HEK293 (cell line): ENCODE measurements around the gene ATG2A.

Experiments
- CTCF ChIA-PET: fragments of 350-600 bp; formaldehyde crosslinking; extraction: SDS; loops from one replicate; lab custom pipeline; 2021; ENCODE audit warnings: antibody characterized with exemption; lab: Yijun Ruan, JAX
- POLR2A ChIA-PET: fragments of 300-600 bp; formaldehyde crosslinking; extraction: SDS; loops from one replicate; lab custom pipeline; 2020; ENCODE audit warnings: antibody characterized with exemption, inconsistent platforms; lab: Yijun Ruan, JAX
- H3K27ac ChIP-seq: fragments of 200-500 bp; sonication (Bioruptor generic); 2 replicates; pipeline ENCODE4 v1.5.1; 2014; ENCODE audit warnings: low read depth, low read length, control low read depth, inconsistent platforms; ENCODE audit errors: extremely low read depth
- H3K36me3 ChIP-seq, 2 experiments: fragments of 200-500 bp in 1 of 2; sonication (Bioruptor generic) in 1 of 2; 1 replicate in 1 of 2; 2 replicates in 1 of 2; pipeline ENCODE4 v1.5.1; 2014 to 2017; ENCODE audit warnings: inconsistent platforms in 2 of 2, low read length in 2 of 2; ENCODE audit not compliant: control insufficient read depth in 2 of 2, insufficient read depth in 1 of 2
- H3K4me1 ChIP-seq: fragments of 200-500 bp; sonication (Bioruptor generic); 2 replicates; pipeline ENCODE4 v1.5.1; 2014; ENCODE audit warnings: mild to moderate bottlenecking, low read length, inconsistent platforms; ENCODE audit not compliant: control insufficient read depth, insufficient read depth
- H3K4me3 ChIP-seq: 2 replicates; pipeline ENCODE4 v1.5.1; 2011; ENCODE audit warnings: low read depth, mild to moderate bottlenecking, control low read depth, low read length, moderate library complexity
- H3K9me3 ChIP-seq: fragments of 200-500 bp; sonication (Bioruptor generic); 2 replicates; pipeline ENCODE4 v1.5.1; 2014; ENCODE audit warnings: low read depth, low read length, inconsistent platforms; ENCODE audit not compliant: control insufficient read depth, insufficient read depth
- GLIS1 ChIP-seq: fragments of 450-650 bp; formaldehyde crosslinking; IDR thresholded peaks from 2 replicates; pipeline ENCODE4 v1.5.1; 2016; ENCODE audit warnings: missing biosample characterization, missing genetic modification characterization
- HOXA7 ChIP-seq: sonication (generic); formaldehyde crosslinking; IDR thresholded peaks from 2 replicates; pipeline ENCODE4 v1.8.1; 2022; ENCODE audit warnings: missing genetic modification reagents, borderline replicate concordance
- HOXD13 ChIP-seq: sonication (generic); formaldehyde crosslinking; IDR thresholded peaks from 2 replicates; pipeline ENCODE4 v1.8.0; 2022; ENCODE audit warnings: missing genetic modification reagents, borderline replicate concordance
- SCRT2 ChIP-seq: fragments of 450-650 bp; formaldehyde crosslinking; IDR thresholded peaks from 2 replicates; pipeline ENCODE4 v1.5.1; 2016; ENCODE audit warnings: missing biosample characterization, missing genetic modification characterization
- WT1 ChIP-seq: fragments of 450-650 bp; formaldehyde crosslinking; IDR thresholded peaks from 2 replicates; pipeline ENCODE4 v1.5.1; 2016; ENCODE audit warnings: missing biosample characterization, missing genetic modification characterization
- ZBTB8A ChIP-seq: fragments of 450-650 bp; formaldehyde crosslinking; IDR thresholded peaks from 2 replicates; pipeline ENCODE4 v1.5.1; 2016; ENCODE audit warnings: missing biosample characterization, missing genetic modification characterization
- ZFP3 ChIP-seq: fragments of 450-650 bp; formaldehyde crosslinking; IDR thresholded peaks from 2 replicates; pipeline ENCODE4 v1.5.1; 2016; ENCODE audit warnings: low read depth, missing biosample characterization, missing genetic modification characterization
- ZIC2 ChIP-seq: fragments of 450-650 bp; formaldehyde crosslinking; IDR thresholded peaks from 2 replicates; pipeline ENCODE4 v1.5.1; 2016; ENCODE audit warnings: missing biosample characterization, missing genetic modification characterization
- ZNF133 ChIP-seq: fragments of 450-650 bp; formaldehyde crosslinking; IDR thresholded peaks from 2 replicates; pipeline ENCODE4 v1.5.1; 2016; ENCODE audit warnings: missing biosample characterization, missing genetic modification characterization
- ZNF184 ChIP-seq: fragments of 450-650 bp; IDR thresholded peaks from 2 replicates; pipeline ENCODE4 v1.5.1; 2018; ENCODE audit warnings: missing biosample characterization, mild to moderate bottlenecking, missing genetic modification characterization
- ZNF211 ChIP-seq: fragments of 450-650 bp; formaldehyde crosslinking; IDR thresholded peaks from 2 replicates; pipeline ENCODE4 v1.5.1; 2016; ENCODE audit warnings: low read depth, missing biosample characterization, missing genetic modification characterization
- ZNF214 ChIP-seq: fragments of 450-650 bp; formaldehyde crosslinking; IDR thresholded peaks from 2 replicates; pipeline ENCODE4 v1.5.1; 2017; ENCODE audit warnings: missing biosample characterization, mild to moderate bottlenecking, missing genetic modification characterization, borderline replicate concordance
- ZNF76 ChIP-seq: fragments of 450-650 bp; formaldehyde crosslinking; IDR thresholded peaks from 2 replicates; pipeline ENCODE4; 2016; ENCODE audit warnings: low read depth, missing biosample characterization, missing genetic modification characterization, borderline replicate concordance
- ZNF791 ChIP-seq: fragments of 450-650 bp; formaldehyde crosslinking; IDR thresholded peaks from 2 replicates; pipeline ENCODE4 v1.5.1; 2016; ENCODE audit warnings: missing biosample characterization, missing genetic modification characterization
- ZNF830 ChIP-seq: fragments of 450-650 bp; IDR thresholded peaks from 2 replicates; pipeline ENCODE4 v1.5.0; 2018; ENCODE audit warnings: missing biosample characterization, missing genetic modification characterization, low read depth, mild to moderate bottlenecking, moderate library complexity
- TF ChIP-seq, protein P1 (sequence below): fragments of 450-650 bp; formaldehyde crosslinking; IDR thresholded peaks from 2 replicates; pipeline ENCODE4 v1.5.1; 2016; ENCODE audit warnings: missing biosample characterization, missing genetic modification characterization
- TF ChIP-seq, protein P2 (sequence below): fragments of 450-650 bp; formaldehyde crosslinking; IDR thresholded peaks from 2 replicates; pipeline ENCODE4 v1.5.1; 2016; ENCODE audit warnings: missing biosample characterization, missing genetic modification characterization
- TF ChIP-seq, protein P3 (sequence below): fragments of 450-650 bp; formaldehyde crosslinking; IDR thresholded peaks from 2 replicates; pipeline ENCODE4 v1.5.1; 2016; ENCODE audit warnings: missing biosample characterization, missing genetic modification characterization

ATG2A gene

DNA sequence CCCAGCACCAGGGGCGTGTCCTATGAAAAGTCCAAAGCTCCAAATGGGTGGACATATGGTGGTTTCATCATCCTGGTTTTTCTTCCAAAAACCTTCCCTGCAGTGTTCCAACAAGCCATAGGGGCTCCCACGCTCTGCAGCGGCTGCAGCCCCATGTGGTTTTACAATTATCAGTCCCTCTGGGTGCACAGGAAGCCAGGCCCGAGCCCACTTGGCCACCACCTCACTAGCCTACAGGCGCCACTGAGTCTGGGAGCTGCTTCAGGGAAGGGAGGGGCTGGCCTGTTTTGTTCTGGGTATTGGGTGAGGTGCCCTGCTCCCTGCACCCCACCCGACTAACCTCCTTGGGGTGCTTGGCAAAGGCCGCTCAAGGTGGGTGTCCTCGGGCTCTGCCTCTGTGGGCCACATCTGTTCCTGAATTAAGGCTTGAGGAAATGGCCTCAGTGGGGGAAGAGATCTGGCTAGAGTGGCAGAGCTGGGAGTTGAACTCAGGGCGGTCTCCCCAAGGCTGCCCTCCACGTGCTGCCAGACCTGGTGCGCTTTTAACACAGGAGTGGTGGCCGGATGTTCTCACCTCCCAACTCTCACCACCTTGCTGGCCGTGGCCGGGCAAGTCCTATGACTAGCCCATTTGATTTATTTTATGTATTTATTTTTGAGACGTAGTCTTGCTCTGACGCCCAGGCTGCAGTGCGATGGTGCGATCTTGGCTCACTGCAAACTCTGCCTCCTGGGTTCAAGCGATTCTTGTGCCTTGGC, 67.2 kb downstream of the ATG2A start:
- peaks cover 0 to 13% of the 10 kb centered on the region in 2 experiments; a peak in 1 of 3 replicates for H3K36me3 ChIP-seq
- no peak overlapping the region for H3K27ac ChIP-seq
- TF ChIP-seq ZBTB8A (tag by site-specific recombination), result no peak
- peak; percentile 76 for TF ChIP-seq ZIC2
- CTCF ChIA-PET, result interaction anchor here (1.0 to 8.0 kb wide), 9 partner anchors 13 to 269 kb away, joined by 3 to 111 read pairs (median 5); no protein-coding TSS in a partner anchor
- no peaks in the 10 kb centered on the region for H3K4me1 ChIP-seq
- no peaks in the 10 kb centered on the region for H3K9me3 ChIP-seq
- POLR2A ChIA-PET, result interaction anchor here (0.6 to 1.0 kb wide), 3 partner anchors 71 to 1010 kb away, joined by 3 to 6 read pairs (median 5); no protein-coding TSS in a partner anchor
- H3K4me3 ChIP-seq, result no peak overlapping the region

DNA sequence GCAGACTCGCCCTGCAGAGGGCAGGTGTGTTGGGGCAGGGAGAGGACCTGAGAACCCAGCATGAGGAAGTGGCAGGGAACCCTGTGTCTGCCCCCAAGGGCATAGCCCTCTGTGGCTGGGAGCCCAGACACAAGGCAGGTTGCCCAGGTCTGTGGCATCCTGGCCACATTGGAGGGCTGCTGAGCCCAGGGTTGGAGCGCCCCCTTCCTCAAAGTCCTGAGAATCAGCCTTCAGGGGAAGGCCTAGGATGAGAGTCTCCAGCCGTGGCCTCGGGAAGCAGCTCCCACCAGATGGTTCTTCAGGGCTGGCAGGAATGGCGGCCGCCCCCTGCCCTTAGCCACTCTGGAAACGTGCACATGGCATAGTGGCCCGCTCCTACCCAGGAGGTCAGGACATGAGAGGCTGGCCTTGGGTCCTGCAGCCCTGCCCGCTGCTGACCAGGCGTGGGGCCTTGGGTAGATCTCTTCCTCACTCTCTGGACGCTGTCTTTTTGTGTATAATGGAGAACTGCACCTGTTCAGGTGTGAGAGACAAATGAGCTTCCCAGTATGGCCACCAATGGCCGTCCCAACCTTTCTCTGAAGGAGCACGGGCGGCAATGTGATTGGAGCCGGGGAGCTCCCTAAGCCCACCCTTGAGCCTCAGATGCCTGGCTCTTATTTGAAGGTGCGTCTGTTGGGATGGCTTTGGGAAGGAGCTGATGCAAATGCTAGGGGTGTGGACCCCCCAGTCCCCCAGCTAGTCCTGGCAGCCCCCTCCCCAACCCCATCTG, 68.0 kb downstream of the ATG2A start:
- ChIA-PET CTCF (interaction anchor here (0.7 to 8.0 kb wide), 16 partner anchors 14 to 270 kb away, joined by 3 to 111 read pairs (median 4); partner anchors contain the start of genes BATF2 and EHD1), POLR2A (interaction anchor here (1.0 to 1.4 kb wide), 2 partner anchors 29 to 70 kb away, joined by 3 to 6 read pairs; partner anchors contain the start of gene EHD1)
- Histone ChIP-seq H3K4me3 (no peak overlapping the region), H3K27ac (no peak overlapping the region), H3K9me3 (no peaks in the 10 kb centered on the region), H3K4me1 (no peaks in the 10 kb centered on the region), H3K36me3 (peaks cover 0 to 5% of the 10 kb centered on the region in 2 experiments; a peak in 1 of 3 replicates)
- TF ChIP-seq ZNF791 (no peak), ZNF830 (no peak), HOXD13 (CRISPR knock-in tag) (no peak), ZNF133 (no peak), ZNF184 (tag by site-specific recombination) (no peak), ZNF76 (tag by site-specific recombination) (no peak), WT1 (tag by site-specific recombination) (no peak), ZFP3 (no peak), SCRT2 (tag by site-specific recombination) (no peak), GLIS1 (no peak), ZNF211 (tag by site-specific recombination) (no peak)
- TF ChIP-seq, protein P1, sequence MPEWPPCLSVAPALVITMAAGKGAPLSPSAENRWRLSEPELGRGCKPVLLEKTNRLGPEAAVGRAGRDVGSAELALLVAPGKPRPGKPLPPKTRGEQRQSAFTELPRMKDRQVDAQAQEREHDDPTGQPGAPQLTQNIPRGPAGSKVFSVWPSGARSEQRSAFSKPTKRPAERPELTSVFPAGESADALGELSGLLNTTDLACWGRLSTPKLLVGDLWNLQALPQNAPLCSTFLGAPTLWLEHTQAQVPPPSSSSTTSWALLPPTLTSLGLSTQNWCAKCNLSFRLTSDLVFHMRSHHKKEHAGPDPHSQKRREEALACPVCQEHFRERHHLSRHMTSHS, result no peak
- TF ChIP-seq, protein P2, sequence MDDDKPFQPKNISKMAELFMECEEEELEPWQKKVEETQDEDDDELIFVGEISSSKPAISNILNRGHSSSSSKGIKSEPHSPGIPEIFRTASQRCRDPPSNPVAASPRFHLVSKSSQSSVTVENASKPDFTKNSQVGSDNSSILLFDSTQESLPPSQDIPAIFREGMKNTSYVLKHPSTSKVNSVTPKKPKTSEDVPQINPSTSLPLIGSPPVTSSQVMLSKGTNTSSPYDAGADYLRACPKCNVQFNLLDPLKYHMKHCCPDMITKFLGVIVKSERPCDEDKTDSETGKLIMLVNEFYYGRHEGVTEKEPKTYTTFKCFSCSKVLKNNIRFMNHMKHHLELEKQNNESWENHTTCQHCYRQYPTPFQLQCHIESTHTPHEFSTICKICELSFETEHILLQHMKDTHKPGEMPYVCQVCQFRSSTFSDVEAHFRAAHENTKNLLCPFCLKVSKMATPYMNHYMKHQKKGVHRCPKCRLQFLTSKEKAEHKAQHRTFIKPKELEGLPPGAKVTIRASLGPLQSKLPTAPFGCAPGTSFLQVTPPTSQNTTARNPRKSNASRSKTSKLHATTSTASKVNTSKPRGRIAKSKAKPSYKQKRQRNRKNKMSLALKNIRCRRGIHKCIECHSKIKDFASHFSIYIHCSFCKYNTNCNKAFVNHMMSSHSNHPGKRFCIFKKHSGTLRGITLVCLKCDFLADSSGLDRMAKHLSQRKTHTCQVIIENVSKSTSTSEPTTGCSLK (tag by site-specific recombination), result no peak

DNA sequence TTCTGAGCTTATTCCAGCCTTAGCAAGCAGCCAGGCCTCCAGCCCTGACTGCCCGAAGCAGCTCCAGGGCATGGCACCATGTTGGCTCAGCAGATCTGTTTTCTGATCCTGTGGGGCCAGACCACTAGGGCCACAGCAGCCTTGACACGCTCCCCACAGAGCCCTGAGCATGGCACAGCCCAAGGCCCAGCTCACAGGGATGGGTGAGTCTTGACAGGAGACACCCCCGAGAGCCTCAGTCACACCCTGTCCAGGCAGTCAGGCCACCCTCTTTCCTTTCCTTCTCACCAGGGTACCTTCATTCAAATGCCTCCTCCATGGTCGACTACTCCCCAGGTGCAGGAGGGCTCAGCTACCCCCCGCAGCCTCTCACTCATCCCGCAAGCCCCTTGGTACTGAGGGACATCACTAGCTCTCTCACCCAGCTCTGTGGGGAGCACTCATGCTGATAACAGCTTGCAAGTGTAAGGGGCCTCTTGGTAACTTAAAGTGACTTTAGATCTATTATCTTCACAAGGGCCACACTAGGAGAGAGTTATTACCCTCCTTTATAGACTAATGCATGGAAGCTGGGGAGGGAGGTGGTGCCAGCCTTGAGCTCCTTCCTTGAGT, 68.7 kb downstream of the ATG2A start:
- H3K4me3 ChIP-seq, result no peak overlapping the region
- no peaks in the 10 kb centered on the region for H3K9me3 ChIP-seq
- ChIA-PET CTCF (interaction anchor here (0.7 to 8.0 kb wide), 23 partner anchors 8 to 427 kb away, joined by 3 to 111 read pairs (median 3); partner anchors contain the start of genes ARL2, BATF2, EHD1 and SNX15), POLR2A (interaction anchor here (1.4 kb wide), 1 partner anchor 30 kb away, joined by 6 read pairs; the partner anchor contains the start of gene EHD1)
- TF ChIP-seq ZIC2 (peak; percentile 95), HOXA7 (CRISPR knock-in tag) (no peak), GLIS1 (peak; percentile 83), ZNF214 (tag by site-specific recombination) (no peak)
- TF ChIP-seq, protein P3, sequence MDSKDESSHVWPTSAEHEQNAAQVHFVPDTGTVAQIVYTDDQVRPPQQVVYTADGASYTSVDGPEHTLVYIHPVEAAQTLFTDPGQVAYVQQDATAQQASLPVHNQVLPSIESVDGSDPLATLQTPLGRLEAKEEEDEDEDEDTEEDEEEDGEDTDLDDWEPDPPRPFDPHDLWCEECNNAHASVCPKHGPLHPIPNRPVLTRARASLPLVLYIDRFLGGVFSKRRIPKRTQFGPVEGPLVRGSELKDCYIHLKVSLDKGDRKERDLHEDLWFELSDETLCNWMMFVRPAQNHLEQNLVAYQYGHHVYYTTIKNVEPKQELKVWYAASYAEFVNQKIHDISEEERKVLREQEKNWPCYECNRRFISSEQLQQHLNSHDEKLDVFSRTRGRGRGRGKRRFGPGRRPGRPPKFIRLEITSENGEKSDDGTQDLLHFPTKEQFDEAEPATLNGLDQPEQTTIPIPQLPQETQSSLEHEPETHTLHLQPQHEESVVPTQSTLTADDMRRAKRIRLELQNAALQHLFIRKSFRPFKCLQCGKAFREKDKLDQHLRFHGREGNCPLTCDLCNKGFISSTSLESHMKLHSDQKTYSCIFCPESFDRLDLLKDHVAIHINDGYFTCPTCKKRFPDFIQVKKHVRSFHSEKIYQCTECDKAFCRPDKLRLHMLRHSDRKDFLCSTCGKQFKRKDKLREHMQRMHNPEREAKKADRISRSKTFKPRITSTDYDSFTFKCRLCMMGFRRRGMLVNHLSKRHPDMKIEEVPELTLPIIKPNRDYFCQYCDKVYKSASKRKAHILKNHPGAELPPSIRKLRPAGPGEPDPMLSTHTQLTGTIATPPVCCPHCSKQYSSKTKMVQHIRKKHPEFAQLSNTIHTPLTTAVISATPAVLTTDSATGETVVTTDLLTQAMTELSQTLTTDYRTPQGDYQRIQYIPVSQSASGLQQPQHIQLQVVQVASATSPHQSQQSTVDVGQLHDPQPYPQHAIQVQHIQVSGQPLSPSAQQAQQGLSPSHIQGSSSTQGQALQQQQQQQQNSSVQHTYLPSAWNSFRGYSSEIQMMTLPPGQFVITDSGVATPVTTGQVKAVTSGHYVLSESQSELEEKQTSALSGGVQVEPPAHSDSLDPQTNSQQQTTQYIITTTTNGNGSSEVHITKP, result peak; percentile 75
- H3K4me1 ChIP-seq, result no peaks in the 10 kb centered on the region
- H3K36me3 ChIP-seq, result no peaks in the 10 kb centered on the region
- no peak overlapping the region for H3K27ac ChIP-seq
